GM12878 (cell line): ENCODE results near the gene METTL8. TPM values are rescaled to one million over a fixed set of nuclear protein-coding genes. Genes with fewer than 3 reads are reported as not detected.

Source experiments
- BCL3 ChIP-seq: IDR thresholded peaks from 2 replicates; pipeline ENCODE4 v1.6.1; 2011; ENCODE audit warnings: borderline replicate concordance, low read depth, mild to moderate bottlenecking, moderate library complexity, low read length; ENCODE audit not compliant: insufficient read depth, poor library complexity, severe bottlenecking
- BHLHE40 ChIP-seq, 2 experiments: fragments of 450-650 bp in 1 of 2; IDR thresholded peaks; 2 replicates each; pipeline ENCODE4 v1.6.1; 2011 to 2017; ENCODE audit warnings: low read depth in 2 of 2, borderline replicate concordance in 1 of 2, improper control_type of control experiment in 1 of 2, low read length in 1 of 2, mild to moderate bottlenecking in 1 of 2
- BMI1 ChIP-seq: fragments of 450-650 bp; IDR thresholded peaks from 2 replicates; pipeline ENCODE4 v1.6.1; 2016; ENCODE audit warnings: mild to moderate bottlenecking, moderate library complexity, borderline replicate concordance
- BRCA1 ChIP-seq: IDR thresholded peaks from 2 replicates; pipeline ENCODE4 v1.6.1; 2011; ENCODE audit warnings: low read depth, low read length, improper control_type of control experiment
- CBFB ChIP-seq: IDR thresholded peaks from 2 replicates; pipeline ENCODE4 v1.6.1; 2016; ENCODE audit warnings: antibody characterized with exemption, low read depth
- CEBPB ChIP-seq, 2 experiments: fragments of 150-350 bp in 1 of 2; IDR thresholded peaks; 2 replicates each; pipeline ENCODE4 v1.6.1; 2012 to 2014; ENCODE audit warnings: low read depth in 2 of 2, low read length in 2 of 2, borderline replicate concordance in 1 of 2, inconsistent platforms in 1 of 2
- CHD1 ChIP-seq: IDR thresholded peaks from 2 replicates; pipeline ENCODE4 v1.6.1; 2012; ENCODE audit warnings: low read depth, low read length, improper control_type of control experiment
- EED ChIP-seq: sonication (generic); IDR thresholded peaks from 2 replicates; pipeline ENCODE4 v1.6.1; 2016; ENCODE audit warnings: antibody characterized with exemption, low read depth
- EGR1 ChIP-seq, 2 experiments: IDR thresholded peaks; 1 replicate in 1 of 2; 2 replicates in 1 of 2; pipeline ENCODE4 v1.6.1; 2011 to 2012; ENCODE audit warnings: low read depth in 2 of 2, low read length in 2 of 2, borderline replicate concordance in 1 of 2, mild to moderate bottlenecking in 1 of 2, moderate library complexity in 1 of 2
- EZH2 ChIP-seq: IDR thresholded peaks from 2 replicates; pipeline ENCODE4 v1.6.1; 2012; ENCODE audit warnings: low read depth, mild to moderate bottlenecking, control low read depth, inconsistent platforms, low read length, borderline replicate concordance; ENCODE audit not compliant: control insufficient read depth
- GATAD2B ChIP-seq: fragments of 450-650 bp; conservative IDR thresholded peaks from 2 replicates; pipeline ENCODE4 v1.6.1; 2017; ENCODE audit warnings: low read depth, mild to moderate bottlenecking, moderate library complexity
- IKZF1 ChIP-seq: fragments of 450-650 bp; conservative IDR thresholded peaks from 2 replicates; pipeline ENCODE4 v1.6.1; 2017; ENCODE audit warnings: antibody characterized with exemption, mild to moderate bottlenecking
- IKZF2 ChIP-seq, 2 experiments: fragments of 450-650 bp; IDR thresholded peaks; 2 replicates each; pipeline ENCODE4 v1.6.1; 2017; ENCODE audit warnings: mild to moderate bottlenecking in 2 of 2, moderate library complexity in 2 of 2
- IRF4 ChIP-seq: IDR thresholded peaks from 2 replicates; pipeline ENCODE4 v1.6.1; 2011; ENCODE audit warnings: low read depth, low read length
- KLF5 ChIP-seq: fragments of 450-650 bp; IDR thresholded peaks from 2 replicates; pipeline ENCODE4 v1.6.1; 2014; ENCODE audit warnings: mild to moderate bottlenecking; ENCODE audit not compliant: partially characterized antibody
- LARP7 ChIP-seq: fragments of 450-650 bp; IDR thresholded peaks from 2 replicates; pipeline ENCODE4 v1.6.1; 2017; ENCODE audit warnings: mild to moderate bottlenecking
- MEF2B ChIP-seq: fragments of 450-650 bp; IDR thresholded peaks from 2 replicates; pipeline ENCODE4 v1.6.1; 2018; ENCODE audit warnings: mild to moderate bottlenecking, moderate library complexity; ENCODE audit not compliant: partially characterized antibody, poor library complexity, severe bottlenecking
- MTA2 ChIP-seq: fragments of 450-650 bp; IDR thresholded peaks from 2 replicates; pipeline ENCODE4 v1.6.1; 2016; ENCODE audit warnings: low read depth, mild to moderate bottlenecking, moderate library complexity
- MYB ChIP-seq: fragments of 150-350 bp; IDR thresholded peaks from 2 replicates; pipeline ENCODE4 v1.6.1; 2014; ENCODE audit warnings: mild to moderate bottlenecking, low read depth, low read length, borderline replicate concordance
- NFYB ChIP-seq: IDR thresholded peaks from 2 replicates; pipeline ENCODE4 v1.6.1; 2011; ENCODE audit warnings: low read depth, mild to moderate bottlenecking, low read length, improper control_type of control experiment, moderate library complexity; ENCODE audit not compliant: insufficient read depth
- NR2F1 ChIP-seq: fragments of 450-650 bp; conservative IDR thresholded peaks from 2 replicates; pipeline ENCODE4 v1.6.1; 2017; ENCODE audit warnings: mild to moderate bottlenecking
- PAX8 ChIP-seq: fragments of 450-650 bp; IDR thresholded peaks from 2 replicates; pipeline ENCODE4 v1.6.1; 2017; ENCODE audit warnings: mild to moderate bottlenecking, moderate library complexity
- RAD21 ChIP-seq: IDR thresholded peaks from 2 replicates; pipeline ENCODE4 v1.6.1; 2011; ENCODE audit warnings: mild to moderate bottlenecking, low read depth, low read length, moderate library complexity; ENCODE audit not compliant: insufficient read depth
- RCOR1 ChIP-seq: conservative IDR thresholded peaks from 2 replicates; pipeline ENCODE4 v1.6.1; 2012; ENCODE audit warnings: low read depth, low read length, improper control_type of control experiment
- RELA ChIP-seq: fragments of 450-650 bp; IDR thresholded peaks from 2 replicates; pipeline ENCODE4 v1.8.0; 2014; ENCODE audit warnings: borderline replicate concordance; ENCODE audit not compliant: partially characterized antibody
- SIN3A ChIP-seq: IDR thresholded peaks from 2 replicates; pipeline ENCODE4 v1.6.1; 2012; ENCODE audit warnings: low read depth, low read length, improper control_type of control experiment
- SIX5 ChIP-seq: IDR thresholded peaks from 2 replicates; pipeline ENCODE4 v1.6.1; 2011; ENCODE audit warnings: mild to moderate bottlenecking, low read depth, low read length, moderate library complexity; ENCODE audit not compliant: severe bottlenecking
- SMARCA5 ChIP-seq: fragments of 450-650 bp; IDR thresholded peaks from 2 replicates; pipeline ENCODE4 v1.6.1; 2017; ENCODE audit warnings: mild to moderate bottlenecking
- SMC3 ChIP-seq: IDR thresholded peaks from 2 replicates; pipeline ENCODE4 v1.6.1; 2011; ENCODE audit warnings: low read length, improper control_type of control experiment, borderline replicate concordance
- SP1 ChIP-seq: IDR thresholded peaks from one replicate; pipeline ENCODE4 v1.6.1; 2011; ENCODE audit warnings: low read depth, low read length
- SPI1 ChIP-seq: IDR thresholded peaks from 2 replicates; pipeline ENCODE4 v1.6.1; 2011; ENCODE audit warnings: low read depth, mild to moderate bottlenecking, low read length, moderate library complexity, borderline replicate concordance; ENCODE audit not compliant: insufficient read depth
- TCF7 ChIP-seq: IDR thresholded peaks from 2 replicates; pipeline ENCODE4 v1.6.1; 2014; ENCODE audit warnings: antibody characterized with exemption, borderline replicate concordance
- polyA plus RNA-seq, 11 experiments: library from polyadenylated mRNA; depleted of rRNA in 4 of 11; unstranded in 6 of 11; stranded (reverse) in 5 of 11; fragments of >200 nt; fragmentation: Nextera tagmentation in 4 of 11; fragmentation: Illumina TruSeq in 1 of 11; extraction: Ambion mirVana in 4 of 11; extraction: Trizol in 1 of 11; gene quantifications; 1 replicate in 1 of 11; 2 replicates in 10 of 11; pipeline versions ENCODE4 v1.2.1 to v1.2.3, GENCODE V29; 2011 to 2016; ENCODE audit warnings: inconsistent platforms in 2 of 11, missing spikeins in 2 of 11, low read depth in 1 of 11
- total RNA-seq, 4 experiments: library from RNA; depleted of rRNA in 3 of 4; stranded (reverse); fragments of >200 nt in 3 of 4; fragmentation: Illumina TruSeq in 1 of 4; extraction: Trizol in 1 of 4; gene quantifications; 2 replicates each; pipeline versions ENCODE4 v1.2.1 to v1.2.3, GENCODE V29; 2013 to 2021
- TF ChIP-seq, protein P1 (sequence below): fragments of 150-350 bp; IDR thresholded peaks from 2 replicates; pipeline ENCODE4 v1.6.1; 2014; ENCODE audit warnings: mild to moderate bottlenecking, low read depth, low read length

The METTL8 gene
- total and polyA plus RNA-seq, 10 of the 15 experiments (the other 5 are each of a cell fraction or from before 2014, with no cell fraction given) = 30.8 to 96.3 (median 51.5) TPM

- TF ChIP-seq RELA (no peak), BMI1 (no peak), RCOR1 (no peak), NFYB (peak; percentile 74), SP1 (no peak), IKZF2 (IDR thresholded peaks at IDR 0.05) (peak in 1 of 2 experiments; percentile 22; a peak in 2 of 4 replicates), PAX8 (no peak), SMARCA5 (no peak; the same call in 1 of the 2 replicates), CBFB (no peak), SIX5 (no peak), CEBPB (IDR thresholded peaks at IDR 0.05; ENCODE audit: borderline replicate concordance in 1 of 2, low read depth in 2 of 2, low read length in 2 of 2) (no peak), LARP7 (no peak), MEF2B (no peak), BRCA1 (no peak), SPI1 (no peak), EED (no peak), SMC3 (no peak), EZH2 (no peak), BCL3 (no peak), RAD21 (no peak), MTA2 (peak; percentile 42), NR2F1 (no peak), IKZF1 (peak; percentile 35; the same call in 1 of the 2 replicates), SIN3A (no peak), IRF4 (no peak), GATAD2B (no peak), CHD1 (no peak), KLF5 (no peak), BHLHE40 (IDR thresholded peaks at IDR 0.05; ENCODE audit: borderline replicate concordance in 1 of 2, low read depth in 2 of 2, low read length in 1 of 2) (no peak), TCF7 (no peak), EGR1 (IDR thresholded peaks at IDR 0.05; ENCODE audit: borderline replicate concordance in 1 of 2, low read depth in 2 of 2, low read length in 2 of 2) (no peak), MYB (peak; percentile 58; the same call in 1 of the 2 replicates)
- TF ChIP-seq, protein P1, sequence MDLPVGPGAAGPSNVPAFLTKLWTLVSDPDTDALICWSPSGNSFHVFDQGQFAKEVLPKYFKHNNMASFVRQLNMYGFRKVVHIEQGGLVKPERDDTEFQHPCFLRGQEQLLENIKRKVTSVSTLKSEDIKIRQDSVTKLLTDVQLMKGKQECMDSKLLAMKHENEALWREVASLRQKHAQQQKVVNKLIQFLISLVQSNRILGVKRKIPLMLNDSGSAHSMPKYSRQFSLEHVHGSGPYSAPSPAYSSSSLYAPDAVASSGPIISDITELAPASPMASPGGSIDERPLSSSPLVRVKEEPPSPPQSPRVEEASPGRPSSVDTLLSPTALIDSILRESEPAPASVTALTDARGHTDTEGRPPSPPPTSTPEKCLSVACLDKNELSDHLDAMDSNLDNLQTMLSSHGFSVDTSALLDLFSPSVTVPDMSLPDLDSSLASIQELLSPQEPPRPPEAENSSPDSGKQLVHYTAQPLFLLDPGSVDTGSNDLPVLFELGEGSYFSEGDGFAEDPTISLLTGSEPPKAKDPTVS = no peak
Observed at GRCh38 chr2:171406044-171406443, 27.7 kb downstream of the METTL8 start (continued).
